ENCODE results near the gene TCERG1. TPM values are rescaled to one million over a fixed set of nuclear protein-coding genes. Genes with fewer than 3 reads are reported as not detected.
A peak's percentile ranks its signal among the peaks of the same experiment; 100 is the strongest.

TCERG1 gene
- polyA plus RNA-seq, 1 donor from 2014 or later = 238 TPM

DNA sequence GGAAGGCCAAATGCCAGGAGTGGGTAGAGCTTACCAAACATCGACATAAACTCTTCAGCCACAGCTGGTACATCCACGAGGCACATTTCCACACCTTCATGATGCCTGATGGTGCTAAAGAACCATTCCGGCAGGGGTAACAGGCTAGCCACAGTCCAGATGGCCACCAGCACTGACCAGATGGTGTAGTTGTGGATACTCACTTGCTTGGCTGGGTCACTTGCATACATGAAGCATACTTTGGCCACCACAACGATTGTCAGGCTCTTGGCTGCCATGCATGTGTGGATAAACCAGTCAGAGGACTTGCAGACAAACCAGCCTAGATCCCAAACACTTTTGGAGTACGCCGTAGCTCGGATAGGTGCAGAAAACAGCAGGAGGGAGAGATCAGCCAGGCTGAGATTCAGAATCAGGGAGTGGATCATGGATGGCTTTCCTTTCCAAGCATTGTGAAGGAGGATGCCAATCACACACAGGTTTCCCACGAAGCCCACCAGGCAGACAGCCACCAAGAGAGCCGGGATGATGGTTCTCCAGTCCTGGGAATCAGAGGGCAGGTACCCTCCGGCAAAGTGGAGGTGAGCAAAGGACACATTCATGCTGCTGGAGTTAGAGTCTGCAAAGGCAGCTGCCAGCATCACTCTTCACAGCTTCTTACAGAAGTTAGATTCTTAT is 68.5 kb downstream of the TCERG1 start:
- no peaks in the 10 kb centered on the region for H4K20me1 ChIP-seq (ENCODE audit: insufficient read depth)
- no peaks in the 10 kb centered on the region for H3F3A ChIP-seq (ENCODE audit: insufficient read depth, low read length, poor library complexity, severe bottlenecking)
- no peak overlapping the region for H3K9ac ChIP-seq (ENCODE audit: low read length)
- H2AFZ ChIP-seq (ENCODE audit: low read depth, low read length) = no peak overlapping the region
- no peaks in the 10 kb centered on the region for H3K36me3 ChIP-seq (ENCODE audit: insufficient read depth, low read length)
- H3K9me3 ChIP-seq (ENCODE audit: low read length) = no peaks in the 10 kb centered on the region
- H3K4me2 ChIP-seq (ENCODE audit: low read length) = no peak overlapping the region
- no peaks in the 10 kb centered on the region for H3K27me3 ChIP-seq (ENCODE audit: insufficient read depth, low read depth, low read length)
- H3K4me3 ChIP-seq (ENCODE audit: low read length) = peak overlapping the region; percentile 38
- peak overlapping the region; percentile 30 for H3K27ac ChIP-seq (ENCODE audit: low read length)
- no peaks in the 10 kb centered on the region for H3K9me2 ChIP-seq (ENCODE audit: insufficient read depth, low read length)
- TF ChIP-seq CTCF (IDR thresholded peaks at IDR 0.05; ENCODE audit: poor library complexity, severe bottlenecking) = no peak
- no peak for TF ChIP-seq SMC3 (conservative IDR thresholded peaks at IDR 0.05; ENCODE audit: poor library complexity)
- no peak for TF ChIP-seq EP300 (conservative IDR thresholded peaks at IDR 0.05; ENCODE audit: poor library complexity, severe bottlenecking)
- no peak for TF ChIP-seq EZH2 (IDR thresholded peaks at IDR 0.05; ENCODE audit: borderline replicate concordance, insufficient read depth, low read length, poor library complexity, severe bottlenecking)
- TF ChIP-seq, protein P1, sequence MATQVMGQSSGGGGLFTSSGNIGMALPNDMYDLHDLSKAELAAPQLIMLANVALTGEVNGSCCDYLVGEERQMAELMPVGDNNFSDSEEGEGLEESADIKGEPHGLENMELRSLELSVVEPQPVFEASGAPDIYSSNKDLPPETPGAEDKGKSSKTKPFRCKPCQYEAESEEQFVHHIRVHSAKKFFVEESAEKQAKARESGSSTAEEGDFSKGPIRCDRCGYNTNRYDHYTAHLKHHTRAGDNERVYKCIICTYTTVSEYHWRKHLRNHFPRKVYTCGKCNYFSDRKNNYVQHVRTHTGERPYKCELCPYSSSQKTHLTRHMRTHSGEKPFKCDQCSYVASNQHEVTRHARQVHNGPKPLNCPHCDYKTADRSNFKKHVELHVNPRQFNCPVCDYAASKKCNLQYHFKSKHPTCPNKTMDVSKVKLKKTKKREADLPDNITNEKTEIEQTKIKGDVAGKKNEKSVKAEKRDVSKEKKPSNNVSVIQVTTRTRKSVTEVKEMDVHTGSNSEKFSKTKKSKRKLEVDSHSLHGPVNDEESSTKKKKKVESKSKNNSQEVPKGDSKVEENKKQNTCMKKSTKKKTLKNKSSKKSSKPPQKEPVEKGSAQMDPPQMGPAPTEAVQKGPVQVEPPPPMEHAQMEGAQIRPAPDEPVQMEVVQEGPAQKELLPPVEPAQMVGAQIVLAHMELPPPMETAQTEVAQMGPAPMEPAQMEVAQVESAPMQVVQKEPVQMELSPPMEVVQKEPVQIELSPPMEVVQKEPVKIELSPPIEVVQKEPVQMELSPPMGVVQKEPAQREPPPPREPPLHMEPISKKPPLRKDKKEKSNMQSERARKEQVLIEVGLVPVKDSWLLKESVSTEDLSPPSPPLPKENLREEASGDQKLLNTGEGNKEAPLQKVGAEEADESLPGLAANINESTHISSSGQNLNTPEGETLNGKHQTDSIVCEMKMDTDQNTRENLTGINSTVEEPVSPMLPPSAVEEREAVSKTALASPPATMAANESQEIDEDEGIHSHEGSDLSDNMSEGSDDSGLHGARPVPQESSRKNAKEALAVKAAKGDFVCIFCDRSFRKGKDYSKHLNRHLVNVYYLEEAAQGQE (IDR thresholded peaks at IDR 0.05; ENCODE audit: borderline replicate concordance) = no peak
- no peak for TF ChIP-seq POLR2AphosphoS5 (IDR thresholded peaks at IDR 0.05)
- TF ChIP-seq TAF1 (IDR thresholded peaks at IDR 0.05; ENCODE audit: low read depth) = no peak
- no peak for TF ChIP-seq RAD21 (conservative IDR thresholded peaks at IDR 0.05)
- no peak for TF ChIP-seq MXI1 (conservative IDR thresholded peaks at IDR 0.05; ENCODE audit: poor library complexity, severe bottlenecking)
- no peaks in the 10 kb centered on the region for H3K79me2 ChIP-seq (replicated peaks; ENCODE audit: insufficient read depth, low read length)

DNA sequence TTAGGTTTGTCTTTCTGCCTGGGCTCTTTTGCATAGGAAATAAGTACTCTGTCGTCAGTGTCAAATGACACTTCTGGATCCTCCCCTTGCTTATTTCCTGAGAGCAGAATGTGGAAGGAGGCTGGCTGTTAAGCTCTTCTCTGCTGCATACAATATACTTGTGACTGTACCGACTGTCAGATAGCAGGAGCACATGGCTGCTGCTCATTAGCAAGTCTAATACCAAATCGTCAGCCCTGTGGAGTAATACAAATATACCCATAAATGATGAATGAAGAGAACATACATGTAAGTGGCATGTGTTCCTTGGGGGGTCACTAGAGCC is 69.0 kb downstream of the TCERG1 start, which contains the start of gene GPR151:
GPR151 (minus strand) TSS at position 40 of the 325 bp plus-strand sequence. CDS start 77 bp downstream, outside the sequence.
- H4K20me1 ChIP-seq (ENCODE audit: insufficient read depth) = no peaks in the 10 kb centered on the region
- peak; percentile 42 for TF ChIP-seq MXI1 (conservative IDR thresholded peaks at IDR 0.05; ENCODE audit: poor library complexity, severe bottlenecking)
- TF ChIP-seq SMC3 (conservative IDR thresholded peaks at IDR 0.05; ENCODE audit: poor library complexity) = no peak
- TF ChIP-seq TAF1 (IDR thresholded peaks at IDR 0.05; ENCODE audit: low read depth) = no peak
- TF ChIP-seq EZH2 (IDR thresholded peaks at IDR 0.05; ENCODE audit: borderline replicate concordance, insufficient read depth, low read length, poor library complexity, severe bottlenecking) = no peak
- no peak for TF ChIP-seq POLR2AphosphoS5 (IDR thresholded peaks at IDR 0.05)
- no peak for TF ChIP-seq RAD21 (conservative IDR thresholded peaks at IDR 0.05)
- H3K9ac ChIP-seq (ENCODE audit: low read length) = no peak within 1 kb of the TSS
- no peaks in the 10 kb centered on the region for H3K79me2 ChIP-seq (replicated peaks; ENCODE audit: insufficient read depth, low read length)
- no peaks in the 10 kb centered on the region for H3K36me3 ChIP-seq (ENCODE audit: insufficient read depth, low read length)
- H3K9me2 ChIP-seq (ENCODE audit: insufficient read depth, low read length) = no peaks in the 10 kb centered on the region
- H3K27me3 ChIP-seq (ENCODE audit: insufficient read depth, low read depth, low read length) = no peaks in the 10 kb centered on the region
- H3K4me3 ChIP-seq (ENCODE audit: low read length) = peak within 1 kb of the TSS; percentile 38
- no peak within 1 kb of the TSS for H3K4me2 ChIP-seq (ENCODE audit: low read length)
- H3K27ac ChIP-seq (ENCODE audit: low read length) = peak within 1 kb of the TSS; percentile 30
- H3F3A ChIP-seq (ENCODE audit: insufficient read depth, low read length, poor library complexity, severe bottlenecking) = no peaks in the 10 kb centered on the region
- H3K9me3 ChIP-seq (ENCODE audit: low read length) = no peaks in the 10 kb centered on the region
- no peak within 1 kb of the TSS for H2AFZ ChIP-seq (ENCODE audit: low read depth, low read length)

Data from neural cell (in vitro differentiated cells).